CD4-positive, alpha-beta T cell (primary cell): ENCODE measurements around the gene TMEM117. TPM values are rescaled to one million over a fixed set of nuclear protein-coding genes. Genes with fewer than 3 reads are reported as not detected.

Source experiments
- ATAC-seq: fragments of 200-7000 bp; cut with Tn5 transposase; one replicate; pipeline ENCODE4 v1.10.0; 2022; ENCODE audit warnings: mild to moderate bottlenecking; ENCODE audit not compliant: poor library complexity
- CTCF ChIA-PET: fragments of 350-600 bp; sonication (Branson Sonifier 250); formaldehyde crosslinking; loops from one replicate; lab custom pipeline; 2021; ENCODE audit warnings: antibody characterized with exemption, inconsistent platforms; lab: Charles Lee
- POLR2A ChIA-PET: fragments of 350-600 bp; sonication (Branson Sonifier 250); formaldehyde crosslinking; loops from one replicate; lab custom pipeline; 2021; ENCODE audit warnings: antibody characterized with exemption, inconsistent platforms; lab: Charles Lee
- DNase-seq, 14 experiments: peaks; one replicate each; pipeline ENCODE4 v3.0.0-alpha.2; 2013 to 2020; ENCODE audit warnings: mixed read lengths in 2 of 14
- H3K27ac ChIP-seq, 2 donors: one replicate each; pipeline versions ENCODE4 v1.5.1 to v1.7.0; 2013; ENCODE audit warnings: low read length in 2 of 2, low read depth in 1 of 2, mild to moderate bottlenecking in 1 of 2
- H3K27me3 ChIP-seq, 2 experiments: 1 replicate in 1 of 2; 2 replicates in 1 of 2; pipeline versions ENCODE4 v1.6.1 to v1.7.0; 2013; ENCODE audit warnings: low read length in 2 of 2, control low read depth in 1 of 2, mild to moderate bottlenecking in 1 of 2, moderate library complexity in 1 of 2; ENCODE audit not compliant: insufficient read depth in 2 of 2, control insufficient read depth in 1 of 2
- H3K36me3 ChIP-seq: one replicate; pipeline ENCODE4 v1.6.1; 2013; ENCODE audit warnings: low read length, control low read depth; ENCODE audit not compliant: insufficient read depth
- H3K4me1 ChIP-seq: one replicate; pipeline ENCODE4 v1.6.1; 2013; ENCODE audit warnings: low read length, control low read depth; ENCODE audit not compliant: insufficient read depth
- H3K4me3 ChIP-seq: one replicate; pipeline ENCODE4 v1.5.1; 2013; ENCODE audit warnings: mild to moderate bottlenecking, low read length, moderate library complexity
- H3K9me3 ChIP-seq, 2 experiments: 1 replicate in 1 of 2; 2 replicates in 1 of 2; pipeline versions ENCODE4 v1.6.1 to v1.7.0; 2013; ENCODE audit warnings: low read length in 2 of 2, mild to moderate bottlenecking in 2 of 2, control low read depth in 1 of 2, moderate library complexity in 1 of 2; ENCODE audit not compliant: control insufficient read depth in 1 of 2, insufficient read depth in 1 of 2
- H3K27ac Mint-ChIP-seq: one replicate; pipeline ENCODE4 v1.8.0; 2020; ENCODE audit warnings: mixed read lengths
- H3K27me3 Mint-ChIP-seq: one replicate; pipeline ENCODE4 v1.8.0; 2021; ENCODE audit warnings: mixed read lengths
- H3K36me3 Mint-ChIP-seq: one replicate; pipeline ENCODE4 v1.8.0; 2021; ENCODE audit warnings: low read depth, mixed read lengths
- H3K4me1 Mint-ChIP-seq: one replicate; pipeline ENCODE4 v1.8.0; 2021; ENCODE audit warnings: low read depth, mixed read lengths
- H3K4me3 Mint-ChIP-seq: one replicate; pipeline ENCODE4 v1.8.0; 2020; ENCODE audit warnings: mild to moderate bottlenecking, mixed read lengths
- H3K9me3 Mint-ChIP-seq: one replicate; pipeline ENCODE4 v1.8.0; 2020; ENCODE audit warnings: mixed read lengths
- intact Hi-C, 2 experiments: fragments of 100-400 bp; cut with DNase I in 1 of 2; cut with micrococcal nuclease in 1 of 2; formaldehyde crosslinking; loops; one replicate each; pipeline versions ENCODE4 v1.15.1 to v1.9.0; 2023 to 2025; cut with DNase I, micrococcal nuclease
- total RNA-seq, 174 experiments: library from RNA in 2 of 174; stranded (reverse) in 2 of 174; gene quantifications; one replicate each; pipeline ENCODE4 v1.2.3 and lab custom pipeline; 2021 to 2026
- TF ChIP-seq, protein P1 (sequence below): fragments of 200-600 bp; IDR thresholded peaks from one replicate; pipeline ENCODE4 v1.8.0; 2022; ENCODE audit warnings: antibody characterized with exemption, mild to moderate bottlenecking

The TMEM117 gene
- total RNA-seq, 2 experiments from 2014 or later: 3.4 to 4.4 TPM

DNA sequence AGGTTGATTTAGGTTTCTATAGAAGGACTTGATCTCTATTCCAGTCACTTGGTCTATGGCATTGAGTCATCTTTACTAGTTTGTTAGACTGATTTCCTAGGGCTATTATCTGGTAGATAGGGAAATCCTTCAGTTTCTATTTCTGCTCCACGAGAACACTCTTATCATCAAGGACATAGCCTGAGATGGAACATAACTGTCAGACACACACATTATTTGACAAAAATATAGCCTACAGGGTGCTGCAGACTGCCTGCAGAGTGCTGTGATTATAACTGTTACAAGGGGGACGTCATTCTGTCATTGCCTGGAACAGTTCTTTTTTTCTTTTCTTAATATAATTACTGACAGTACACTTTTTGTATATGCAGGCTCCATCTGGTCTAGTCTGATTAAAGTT lies 82.0 kb downstream of the TMEM117 start:
- H3K4me3 Mint-ChIP-seq: no peak overlapping the region
- no peak overlapping the region for H3K4me3 ChIP-seq
- H3K36me3 ChIP-seq: no peaks in the 10 kb centered on the region
- ChIA-PET CTCF (no interaction called here), POLR2A (no interaction called here)
- H3K27me3 ChIP-seq: no peaks in the 10 kb centered on the region
- H3K4me1 Mint-ChIP-seq: peaks cover 5% of the 10 kb centered on the region
- H3K27ac Mint-ChIP-seq: no peak overlapping the region
- H3K9me3 Mint-ChIP-seq: no peaks in the 10 kb centered on the region
- no peak overlapping the region for H3K27ac ChIP-seq
- no peaks in the 10 kb centered on the region for H3K4me1 ChIP-seq
- H3K36me3 Mint-ChIP-seq: no peaks in the 10 kb centered on the region
- H3K27me3 Mint-ChIP-seq: no peaks in the 10 kb centered on the region
- intact Hi-C loops: no loop called here
- no peaks in the 10 kb centered on the region for H3K9me3 ChIP-seq
- no peak for ATAC-seq
- DNase-seq: no peak
- TF ChIP-seq, protein P1, sequence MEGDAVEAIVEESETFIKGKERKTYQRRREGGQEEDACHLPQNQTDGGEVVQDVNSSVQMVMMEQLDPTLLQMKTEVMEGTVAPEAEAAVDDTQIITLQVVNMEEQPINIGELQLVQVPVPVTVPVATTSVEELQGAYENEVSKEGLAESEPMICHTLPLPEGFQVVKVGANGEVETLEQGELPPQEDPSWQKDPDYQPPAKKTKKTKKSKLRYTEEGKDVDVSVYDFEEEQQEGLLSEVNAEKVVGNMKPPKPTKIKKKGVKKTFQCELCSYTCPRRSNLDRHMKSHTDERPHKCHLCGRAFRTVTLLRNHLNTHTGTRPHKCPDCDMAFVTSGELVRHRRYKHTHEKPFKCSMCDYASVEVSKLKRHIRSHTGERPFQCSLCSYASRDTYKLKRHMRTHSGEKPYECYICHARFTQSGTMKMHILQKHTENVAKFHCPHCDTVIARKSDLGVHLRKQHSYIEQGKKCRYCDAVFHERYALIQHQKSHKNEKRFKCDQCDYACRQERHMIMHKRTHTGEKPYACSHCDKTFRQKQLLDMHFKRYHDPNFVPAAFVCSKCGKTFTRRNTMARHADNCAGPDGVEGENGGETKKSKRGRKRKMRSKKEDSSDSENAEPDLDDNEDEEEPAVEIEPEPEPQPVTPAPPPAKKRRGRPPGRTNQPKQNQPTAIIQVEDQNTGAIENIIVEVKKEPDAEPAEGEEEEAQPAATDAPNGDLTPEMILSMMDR: no peak

DNA sequence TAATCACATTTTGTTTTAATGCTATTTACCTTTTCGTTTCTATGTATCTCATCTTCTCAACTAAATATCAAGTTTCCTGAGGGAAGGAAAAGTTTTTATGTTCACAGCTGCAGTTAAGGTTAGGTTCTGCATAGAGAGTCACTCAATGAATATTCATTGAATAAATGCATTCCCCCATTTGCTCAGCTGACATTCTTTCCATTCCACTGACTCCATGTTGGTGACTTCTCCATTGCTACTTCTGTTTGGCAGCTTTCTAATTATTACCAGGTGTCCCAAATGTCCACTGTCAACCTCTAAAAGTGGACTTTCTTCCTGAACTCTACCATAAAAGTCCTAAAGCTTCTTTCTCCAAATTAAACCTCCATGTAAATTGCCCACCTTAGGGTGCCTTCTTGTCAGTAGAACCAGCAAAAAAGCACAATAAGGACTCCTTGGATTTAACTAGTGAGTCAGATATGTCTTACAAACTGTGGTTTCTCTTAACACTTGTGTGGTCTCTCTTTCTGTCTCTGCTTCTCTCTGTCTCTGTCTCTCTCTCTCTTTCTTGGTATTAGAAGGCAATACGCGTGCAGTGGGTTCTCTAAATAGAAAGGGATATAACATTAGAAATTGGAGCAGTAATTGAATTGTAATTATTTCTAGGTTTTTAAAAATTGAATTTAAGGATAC lies 85.9 kb downstream of the TMEM117 start:
- no peak overlapping the region for H3K4me3 ChIP-seq
- ATAC-seq (no peak), DNase-seq (no peak)
- CTCF ChIA-PET: no interaction called here
- H3K27ac ChIP-seq: no peak overlapping the region
- TF ChIP-seq, protein P1: no peak
- POLR2A ChIA-PET: no interaction called here
- H3K36me3 ChIP-seq: no peaks in the 10 kb centered on the region
- no peaks in the 10 kb centered on the region for H3K27me3 ChIP-seq
- Mint-ChIP-seq H3K27ac (no peak overlapping the region), H3K9me3 (no peaks in the 10 kb centered on the region), H3K36me3 (no peaks in the 10 kb centered on the region), H3K4me1 (peaks cover 5% of the 10 kb centered on the region), H3K4me3 (no peak overlapping the region), H3K27me3 (no peaks in the 10 kb centered on the region)
- intact Hi-C loops: no loop called here
- no peaks in the 10 kb centered on the region for H3K9me3 ChIP-seq
- no peaks in the 10 kb centered on the region for H3K4me1 ChIP-seq

DNA sequence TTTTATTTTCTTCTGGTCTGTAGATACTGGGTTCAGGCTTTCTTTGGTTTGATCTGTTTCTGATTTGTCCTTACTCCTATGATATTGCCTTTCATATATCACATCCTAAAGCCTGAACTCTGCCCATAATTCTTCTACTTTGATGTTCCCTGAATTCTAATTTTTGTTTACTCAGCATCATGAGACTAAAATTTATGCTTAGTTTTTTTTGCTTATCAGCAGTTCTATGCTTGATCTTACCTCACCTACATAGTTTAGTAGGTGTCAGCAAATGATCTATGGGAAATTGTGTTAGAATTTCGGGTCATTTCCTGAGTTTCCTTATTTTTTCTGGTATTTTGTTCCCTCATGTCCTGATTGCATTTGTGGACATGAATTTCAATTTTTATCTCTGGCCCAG lies 94.2 kb downstream of the TMEM117 start:
- ChIA-PET POLR2A (no interaction called here), CTCF (no interaction called here)
- peaks cover 9 to 21% of the 10 kb centered on the region in 2 experiments for H3K9me3 ChIP-seq
- intact Hi-C loops: no loop called here
- H3K27me3 Mint-ChIP-seq: no peaks in the 10 kb centered on the region
- no peak overlapping the region for H3K27ac ChIP-seq
- H3K4me1 Mint-ChIP-seq: no peaks in the 10 kb centered on the region
- no peaks in the 10 kb centered on the region for H3K27me3 ChIP-seq
- H3K9me3 Mint-ChIP-seq: peaks cover 14% of the 10 kb centered on the region
- TF ChIP-seq, protein P1: no peak
- no peak for DNase-seq
- no peak for ATAC-seq
- H3K4me1 ChIP-seq: no peaks in the 10 kb centered on the region
- H3K36me3 ChIP-seq: no peaks in the 10 kb centered on the region
- no peak overlapping the region for H3K4me3 Mint-ChIP-seq
- peaks cover 27% of the 10 kb centered on the region for H3K36me3 Mint-ChIP-seq
- H3K4me3 ChIP-seq: no peak overlapping the region
- no peak overlapping the region for H3K27ac Mint-ChIP-seq
